DND-41 (cell line): ENCODE results near the gene PABPC1L.

Source experiments
- ATAC-seq: fragments of 200-7000 bp; cut with Tn5 transposase; 3 replicates; pipeline ENCODE4 v1.9.1; 2021; ENCODE audit warnings: low read depth; ENCODE audit not compliant: insufficient read depth
- DNase-seq: peaks from one replicate; pipeline ENCODE4 v3.0.0-alpha.2; 2020
- H2AFZ ChIP-seq: 2 replicates; pipeline ENCODE4 v1.6.0; 2012; ENCODE audit warnings: low read depth, low read length
- H3K27ac ChIP-seq: 2 replicates; pipeline ENCODE4 v1.5.1; 2012; ENCODE audit warnings: low read length, inconsistent platforms
- H3K27me3 ChIP-seq: fragments of 200-600 bp; sonication (generic); 2 replicates; pipeline ENCODE4 v1.6.0; 2012; ENCODE audit warnings: low read length, mild to moderate bottlenecking, inconsistent platforms; ENCODE audit not compliant: insufficient read depth, poor library complexity
- H3K36me3 ChIP-seq: 2 replicates; pipeline ENCODE4 v1.5.1; 2012; ENCODE audit warnings: low read length, inconsistent platforms; ENCODE audit not compliant: insufficient read depth
- H3K4me1 ChIP-seq: 2 replicates; pipeline ENCODE4 v1.5.1; 2012; ENCODE audit warnings: mild to moderate bottlenecking, low read length; ENCODE audit not compliant: insufficient read depth
- H3K4me2 ChIP-seq: 2 replicates; pipeline ENCODE4 v1.6.0; 2012; ENCODE audit warnings: mild to moderate bottlenecking, moderate library complexity, low read length, inconsistent platforms; ENCODE audit not compliant: insufficient read depth
- H3K4me3 ChIP-seq, 2 experiments: fragments of 200-600 bp in 1 of 2; shearing (Covaris generic) in 1 of 2; 2 replicates each; pipeline ENCODE4 v1.5.1; 2012 to 2016; ENCODE audit warnings: inconsistent platforms in 2 of 2, low read length in 2 of 2, mild to moderate bottlenecking in 2 of 2, low read depth in 1 of 2, moderate library complexity in 1 of 2
- H3K79me2 ChIP-seq: 2 replicates; pipeline ENCODE4 v1.6.0; 2012; ENCODE audit warnings: low read length, inconsistent platforms; ENCODE audit not compliant: insufficient read depth
- H3K9ac ChIP-seq: 2 replicates; pipeline ENCODE4 v1.6.0; 2012; ENCODE audit warnings: low read depth, mild to moderate bottlenecking, inconsistent platforms, low read length, moderate library complexity
- H3K9me3 ChIP-seq: 2 replicates; pipeline ENCODE4 v1.5.1; 2012; ENCODE audit warnings: low read length, moderate library complexity, mild to moderate bottlenecking, inconsistent platforms; ENCODE audit not compliant: insufficient read depth, severe bottlenecking
- H4K20me1 ChIP-seq: 2 replicates; pipeline ENCODE4 v1.6.0; 2012; ENCODE audit warnings: low read length; ENCODE audit not compliant: insufficient read depth
- CTCF ChIP-seq: IDR thresholded peaks from 2 replicates; pipeline ENCODE4 v1.5.1; 2012; ENCODE audit warnings: borderline replicate concordance, low read length, moderate library complexity, mild to moderate bottlenecking; ENCODE audit not compliant: poor library complexity, severe bottlenecking; ENCODE audit errors: extremely low read depth
- EZH2 ChIP-seq: IDR thresholded peaks from 3 replicates; pipeline ENCODE4 v1.6.1; 2012; ENCODE audit warnings: borderline replicate concordance, low read depth, mild to moderate bottlenecking, moderate library complexity, low read length, inconsistent platforms; ENCODE audit not compliant: severe bottlenecking

PABPC1L gene

DNA sequence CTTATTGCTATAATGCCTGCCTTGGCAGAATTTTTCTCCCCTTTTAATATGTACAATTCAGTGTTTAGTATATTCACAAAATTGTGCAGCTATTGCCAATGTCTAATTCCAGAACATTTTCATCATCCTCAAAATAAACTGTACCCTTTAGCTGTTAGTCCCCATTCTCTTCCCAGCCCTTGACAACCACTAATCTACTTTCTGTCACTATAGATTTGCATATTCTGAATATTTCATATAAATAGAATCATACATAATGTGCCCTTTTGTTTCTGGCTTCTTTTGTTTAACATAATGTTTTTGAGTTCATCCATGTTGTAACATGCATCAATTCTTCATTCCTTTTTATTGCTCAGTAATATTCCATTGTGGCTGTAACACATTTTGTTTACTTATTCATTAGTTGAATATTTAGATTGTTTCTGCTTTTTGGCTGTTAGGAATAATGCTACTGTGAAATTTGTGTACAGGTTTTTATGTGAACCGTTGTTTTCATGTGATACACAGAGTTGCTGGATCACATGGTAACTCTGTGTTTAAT is 78.8 kb downstream of the PABPC1L start:
- H3K36me3 ChIP-seq = peaks cover 70% of the 10 kb centered on the region
- TF ChIP-seq CTCF (no peak), EZH2 (no peak)
- no peak overlapping the region for H2AFZ ChIP-seq
- H3K4me1 ChIP-seq = peaks cover 6% of the 10 kb centered on the region
- no peak overlapping the region for H3K4me3 ChIP-seq
- H3K27ac ChIP-seq = no peak overlapping the region
- H3K27me3 ChIP-seq = no peaks in the 10 kb centered on the region
- H3K9me3 ChIP-seq = no peaks in the 10 kb centered on the region
- DNase-seq (no peak), ATAC-seq (no peak)
- H4K20me1 ChIP-seq = 0 out of 2 replicates have a peak, but pooled peaks cover 3% of the 10 kb centered on the region
- H3K79me2 ChIP-seq = peaks cover 43% of the 10 kb centered on the region
- no peak overlapping the region for H3K4me2 ChIP-seq
- H3K9ac ChIP-seq = no peak overlapping the region
